GM10847 (cell line): Measurements from ENCODE around the gene ZNF318.

ENCODE experiments used
- POLR2A ChIP-seq: IDR thresholded peaks from 2 replicates; pipeline ENCODE4 v1.6.1; 2011; ENCODE audit not compliant: insufficient read length; ENCODE audit errors: extremely low read depth

Gene ZNF318

GRCh38 chr6:43369174-43370002, at the start of gene ZNF318:
Gene ZNF318 (minus strand): TSS chr6:43369647. CDS start chr6:43369365, 282 bp downstream.
- TF ChIP-seq POLR2A = peak; percentile 52

- no peak for TF ChIP-seq POLR2A
Measured at GRCh38 chr6:43416935-43417334, 47.5 kb upstream of the ZNF318 start.

- TF ChIP-seq POLR2A = no peak
Measured at GRCh38 chr6:43413002-43413401, 43.6 kb upstream of the ZNF318 start.

GRCh38 chr6:43412541-43412940, 43.1 kb upstream of the ZNF318 start:
- no peak for TF ChIP-seq POLR2A

- no peak for TF ChIP-seq POLR2A
Measured at GRCh38 chr6:43408259-43408658, 38.8 kb upstream of the ZNF318 start.

GRCh38 chr6:43407296-43407695, 37.8 kb upstream of the ZNF318 start:
- no peak for TF ChIP-seq POLR2A

GRCh38 chr6:43405354-43405753, 35.9 kb upstream of the ZNF318 start:
- no peak for TF ChIP-seq POLR2A

- TF ChIP-seq POLR2A = no peak
Measured at GRCh38 chr6:43402820-43403219, 33.4 kb upstream of the ZNF318 start.

GRCh38 chr6:43401730-43402129, 32.3 kb upstream of the ZNF318 start:
- no peak for TF ChIP-seq POLR2A

- no peak for TF ChIP-seq POLR2A
Measured at GRCh38 chr6:43399932-43400487, 30.6 kb upstream of the ZNF318 start.

GRCh38 chr6:43396408-43397149, 27.1 kb upstream of the ZNF318 start:
- no peak for TF ChIP-seq POLR2A

GRCh38 chr6:43395776-43396175, 26.3 kb upstream of the ZNF318 start:
- no peak for TF ChIP-seq POLR2A

- no peak for TF ChIP-seq POLR2A
Measured at GRCh38 chr6:43394982-43395381, 25.5 kb upstream of the ZNF318 start.

GRCh38 chr6:43393602-43394001, 24.2 kb upstream of the ZNF318 start:
- TF ChIP-seq POLR2A = no peak

GRCh38 chr6:43391440-43392031, 22.1 kb upstream of the ZNF318 start:
- no peak for TF ChIP-seq POLR2A

GRCh38 chr6:43389730-43390295, 20.4 kb upstream of the ZNF318 start:
- no peak for TF ChIP-seq POLR2A

- no peak for TF ChIP-seq POLR2A
Measured at GRCh38 chr6:43386492-43386891, 17.0 kb upstream of the ZNF318 start.
